GM21529 (cell line): ENCODE data around the gene SLC2A13.
"Not testable (repeated sequence)": the region's sequence is repeated elsewhere in the genome, so short reads cannot be mapped to it uniquely, and the experiment has no call there.

Experiments used
- ATAC-seq: cut with Tn5 transposase; IDR thresholded peaks from one replicate; pipeline ENCODE4 v1.9.1; 2021; ENCODE audit not compliant: unreplicated experiment

Gene SLC2A13

GRCh38 chr12:39777465-39777864, 328.4 kb downstream of the SLC2A13 start:
- no peak for ATAC-seq

GRCh38 chr12:39773266-39773665, 332.6 kb downstream of the SLC2A13 start:
- ATAC-seq, result no peak

- no peak for ATAC-seq
Observed at GRCh38 chr12:39772821-39773259, 333.0 kb downstream of the SLC2A13 start.

GRCh38 chr12:39771456-39771855, 334.4 kb downstream of the SLC2A13 start:
- ATAC-seq, result no peak

DNA sequence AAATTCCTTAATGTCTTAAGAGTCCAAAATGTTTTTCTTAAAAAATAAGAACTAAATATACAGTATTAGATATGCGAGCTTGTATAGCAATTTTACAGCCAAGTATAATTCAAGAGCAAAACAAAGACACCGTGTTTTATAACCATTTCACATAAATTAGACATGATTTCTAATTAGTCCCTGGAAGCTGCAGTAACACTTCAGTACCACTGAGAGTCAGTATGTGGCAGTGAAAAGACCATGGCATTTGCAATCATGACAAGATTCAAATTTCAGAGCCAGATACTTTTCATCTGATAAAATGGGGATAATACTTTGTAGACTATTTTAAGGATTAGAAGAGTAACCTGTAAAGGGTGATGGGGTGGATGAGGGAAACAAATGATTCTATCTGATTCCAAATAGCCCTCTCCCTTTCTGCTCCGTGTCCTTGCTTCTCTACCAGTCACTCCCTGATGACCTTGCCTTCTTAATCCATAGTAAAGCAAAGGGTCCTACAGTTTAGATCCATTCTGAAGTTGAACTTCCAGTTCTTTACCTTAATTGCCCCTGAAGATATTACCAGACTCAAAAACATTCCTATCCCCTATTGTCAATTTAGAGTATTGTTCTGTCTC, 340.8 kb downstream of the SLC2A13 start:
- peak; percentile 82 for ATAC-seq

GRCh38 chr12:39763890-39764169, 342.1 kb downstream of the SLC2A13 start:
- no peak for ATAC-seq

GRCh38 chr12:39763071-39763889, 342.6 kb downstream of the SLC2A13 start:
- ATAC-seq, result no peak

DNA sequence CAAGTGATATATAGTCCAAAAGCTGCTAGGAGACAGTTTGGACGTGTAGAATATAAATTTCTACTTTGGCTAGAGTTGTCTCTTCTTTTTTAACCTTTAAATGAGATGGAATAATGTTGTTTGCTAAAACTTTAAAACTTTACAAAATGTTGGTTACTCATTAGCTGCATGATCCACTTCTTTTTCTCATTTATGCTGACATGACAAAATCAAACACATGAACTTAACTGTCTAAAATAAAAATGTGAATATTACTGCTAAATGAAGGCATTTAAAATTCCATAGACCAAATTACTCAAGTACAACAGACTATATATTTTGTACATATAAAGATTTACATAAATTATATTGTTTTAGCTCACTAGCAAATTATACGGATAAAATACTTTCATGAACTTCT, 350.4 kb downstream of the SLC2A13 start:
- ATAC-seq, result no peak

- ATAC-seq, result no peak
Observed at GRCh38 chr12:39752482-39753137, 353.3 kb downstream of the SLC2A13 start.

DNA sequence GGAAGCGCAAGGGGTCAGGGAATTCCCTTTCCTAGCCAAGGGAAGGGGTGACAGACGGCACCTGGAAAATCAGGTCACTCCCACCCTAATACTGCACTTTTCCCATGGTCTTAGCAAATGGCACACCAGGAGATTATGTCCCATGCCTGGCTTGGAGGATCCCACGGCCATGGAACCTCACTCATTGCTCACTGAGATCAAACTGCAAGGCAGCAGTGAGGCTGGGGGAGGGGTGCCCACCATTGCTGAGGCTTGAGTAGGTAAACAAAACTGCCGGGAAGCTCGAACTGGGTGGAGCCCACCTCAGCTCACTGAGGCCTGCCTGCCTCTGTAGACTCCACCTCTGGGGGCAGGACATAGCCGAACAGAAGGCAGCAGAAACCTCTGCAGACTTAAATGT, 359.7 kb downstream of the SLC2A13 start:
- ATAC-seq, result not testable (repeated sequence)

- ATAC-seq, result no peak
Observed at GRCh38 chr12:39743655-39744054, 362.2 kb downstream of the SLC2A13 start.

DNA sequence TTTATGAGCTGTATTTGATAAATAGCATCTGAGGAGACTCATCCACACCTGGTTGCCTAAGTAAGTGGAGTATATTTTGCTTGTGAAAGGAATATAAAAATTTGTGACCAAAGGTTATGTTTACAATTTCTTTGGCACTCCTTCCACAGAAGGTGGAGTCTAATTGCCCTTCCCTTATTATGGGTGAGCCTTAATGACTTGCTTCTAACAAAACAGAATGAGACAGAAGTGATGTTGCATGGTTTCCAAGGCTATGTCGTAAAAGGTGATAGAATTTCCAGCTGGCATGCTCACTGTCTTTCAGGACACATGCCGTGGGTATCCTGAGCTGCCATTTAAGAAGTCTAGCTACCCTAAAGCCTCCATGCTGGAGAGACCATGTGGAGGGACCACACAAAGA, 369.5 kb downstream of the SLC2A13 start:
- no peak for ATAC-seq

GRCh38 chr12:39723831-39724230, 382.1 kb downstream of the SLC2A13 start:
- no peak for ATAC-seq

DNA sequence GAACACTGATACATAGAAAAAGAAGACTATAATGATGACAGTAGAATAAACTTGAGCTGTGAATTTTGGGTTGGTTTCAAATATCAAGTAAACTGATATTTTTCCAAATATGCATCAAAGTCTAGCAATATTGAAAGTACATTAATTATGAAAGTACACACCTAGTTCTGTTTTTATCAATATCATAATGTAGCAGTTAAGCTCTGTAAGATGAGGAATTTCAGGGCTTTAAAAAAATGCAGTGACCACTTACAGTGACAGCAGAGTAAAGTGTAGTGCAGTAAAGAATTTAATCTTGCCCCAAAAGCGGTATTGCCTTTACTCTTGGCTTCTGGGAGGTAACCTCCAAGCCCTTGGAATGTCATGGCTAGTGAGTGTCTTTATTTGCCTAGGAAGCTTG, 383.4 kb downstream of the SLC2A13 start:
- no peak for ATAC-seq

- no peak for ATAC-seq
Observed at GRCh38 chr12:39713552-39713951, 392.3 kb downstream of the SLC2A13 start.

GRCh38 chr12:39712334-39712733, 393.5 kb downstream of the SLC2A13 start:
- ATAC-seq, result no peak
